GM18517 (cell line): ENCODE results near the gene CCDC198.

Experiments
- ATAC-seq: cut with Tn5 transposase; IDR thresholded peaks from one replicate; pipeline ENCODE4 v1.9.1; 2021; ENCODE audit warnings: mild to moderate bottlenecking, moderate library complexity; ENCODE audit not compliant: unreplicated experiment

The CCDC198 gene

GRCh38 chr14:57464008-57464730 lies 29.5 kb downstream of the CCDC198 start:
- peak; percentile 80 for ATAC-seq

GRCh38 chr14:57462551-57462950 lies 31.1 kb downstream of the CCDC198 start:
- no peak for ATAC-seq

- no peak for ATAC-seq
Observed at GRCh38 chr14:57461777-57462320, 31.8 kb downstream of the CCDC198 start.

- no peak for ATAC-seq
Observed at GRCh38 chr14:57435923-57436322, 57.7 kb downstream of the CCDC198 start.

GRCh38 chr14:57420986-57421385 lies 72.7 kb downstream of the CCDC198 start:
- ATAC-seq = no peak

- ATAC-seq = no peak
Observed at GRCh38 chr14:57420033-57420432, 73.6 kb downstream of the CCDC198 start.
